ELF-1 (cell line): ENCODE results near the gene DDA1.

Experiments used
- DNase-seq: peaks from one replicate; pipeline ENCODE4 v3.0.0-alpha.2; 2016; ENCODE audit warnings: low read depth, low spot score

Gene DDA1

DNA sequence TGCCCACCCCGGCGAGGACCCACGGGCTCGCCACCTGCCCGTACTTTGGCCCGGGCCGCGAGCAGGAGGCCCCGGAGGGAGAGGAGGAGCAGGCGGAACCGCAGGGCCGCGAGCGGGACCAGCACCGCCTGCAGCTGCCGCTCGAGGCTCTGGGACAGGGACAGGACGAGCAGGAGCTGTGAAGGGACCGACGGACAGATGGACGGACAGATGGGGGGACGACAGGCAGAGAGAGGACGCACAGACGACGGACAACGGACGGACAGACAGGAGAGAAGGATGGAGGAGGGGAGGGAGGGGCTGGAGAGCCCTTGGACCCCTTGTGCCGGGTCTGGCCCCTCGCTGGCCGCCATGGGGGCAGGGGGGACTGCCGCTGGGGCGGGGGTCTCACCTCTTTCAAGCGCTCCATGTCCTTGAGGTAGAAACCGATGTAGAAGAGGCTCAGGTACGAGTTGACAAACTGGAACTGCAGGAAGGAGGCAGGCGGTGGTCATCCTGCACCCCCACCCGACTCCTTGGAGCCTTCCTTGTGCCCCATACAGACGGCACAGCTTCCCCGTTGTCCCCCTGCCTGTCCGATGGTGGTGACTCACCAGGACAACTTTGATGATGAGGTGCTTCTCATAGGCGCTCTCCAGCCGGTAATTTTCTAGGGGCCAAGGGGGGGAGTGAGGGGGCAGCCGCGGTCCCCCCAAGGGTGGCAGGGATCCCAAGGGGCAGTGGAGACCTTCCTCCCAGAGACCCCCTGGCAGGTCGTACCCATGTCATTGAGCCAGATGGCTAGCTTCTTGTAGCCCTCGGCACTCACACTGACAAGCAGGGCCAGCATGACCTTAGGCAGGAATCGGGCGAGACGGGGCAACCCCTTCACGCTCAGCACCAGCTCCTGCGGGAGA, 20.3 kb downstream of the DDA1 start:
- DNase-seq = no peak

DNA sequence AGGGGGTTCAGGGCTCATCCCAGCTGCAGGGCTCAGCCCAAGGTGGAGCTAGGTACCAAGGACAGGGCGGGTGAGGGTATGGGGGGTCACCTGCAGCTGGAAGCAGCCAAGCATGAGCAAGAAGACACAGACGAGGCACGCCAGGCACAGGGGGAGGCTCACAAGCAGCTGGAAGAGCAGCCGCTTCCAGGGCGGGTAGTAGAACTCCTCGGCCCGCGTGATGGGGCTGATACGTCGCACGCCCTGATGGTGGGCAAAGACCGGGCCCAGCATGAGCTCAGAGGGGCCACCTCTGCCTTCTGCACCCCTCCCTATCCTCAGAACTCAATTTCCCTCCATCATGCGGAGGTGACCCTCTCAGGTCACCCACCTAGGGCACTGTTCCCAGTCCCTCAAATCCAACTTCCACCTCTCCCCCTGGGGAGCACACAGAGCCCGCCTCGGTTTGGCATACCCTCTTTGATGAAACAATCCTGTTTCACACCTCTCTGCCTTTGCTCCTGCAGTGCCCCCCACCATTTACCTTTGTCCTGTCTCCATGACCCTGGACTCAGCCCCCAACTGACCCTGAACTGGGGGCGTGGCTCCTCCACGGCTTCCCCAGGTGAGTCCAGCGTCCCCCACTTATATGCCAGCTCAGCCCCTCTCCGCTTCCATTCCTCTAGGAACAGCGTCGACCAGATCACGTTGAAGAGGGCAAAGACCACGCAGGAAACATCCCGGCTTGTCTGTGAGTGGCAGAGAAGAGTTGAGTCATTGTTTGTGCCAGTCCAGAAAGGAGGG, 21.1 kb downstream of the DDA1 start:
- DNase-seq = no peak

DNA sequence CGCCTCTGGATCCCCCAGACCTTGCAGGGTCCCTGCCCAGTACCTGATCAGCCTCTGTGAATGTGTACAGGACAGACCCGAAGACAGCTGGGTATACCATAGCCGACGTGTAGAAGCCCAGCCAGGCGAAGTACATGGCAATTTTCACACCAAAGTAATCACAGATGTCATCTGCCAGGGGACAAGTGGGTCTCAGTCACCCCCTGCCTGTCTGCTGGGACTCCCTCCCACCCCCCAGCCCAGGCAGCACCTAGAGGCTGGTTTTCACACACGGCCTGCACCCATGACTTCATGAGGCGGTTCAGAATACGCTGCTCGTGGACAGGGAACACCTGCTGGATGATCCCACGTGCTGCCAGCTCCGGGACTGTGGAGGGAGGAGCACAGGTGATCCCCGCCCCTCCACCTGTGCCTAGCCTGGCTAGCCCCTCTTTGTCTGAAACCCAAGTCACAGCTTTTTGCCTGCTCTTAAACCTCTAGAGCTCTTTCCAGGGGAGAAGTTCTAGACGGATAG, 21.7 kb downstream of the DDA1 start:
- DNase-seq = no peak

DNA sequence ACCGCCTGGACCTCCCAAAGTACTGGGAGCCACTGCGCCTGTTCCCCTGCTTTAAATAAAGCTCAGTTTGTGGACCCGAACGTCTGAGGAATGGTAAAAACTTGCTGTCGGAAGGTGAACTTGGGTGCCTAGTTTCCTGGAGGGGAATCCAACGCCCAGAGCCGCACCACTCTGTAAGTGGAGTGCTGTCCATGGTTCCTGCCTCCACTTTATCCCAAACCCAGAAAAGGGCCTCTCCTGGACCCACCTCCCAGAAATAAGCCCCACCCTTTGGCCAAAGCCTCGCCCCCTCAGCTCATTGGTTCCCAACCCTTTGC, 23.0 kb downstream of the DDA1 start:
- DNase-seq = no peak

DNA sequence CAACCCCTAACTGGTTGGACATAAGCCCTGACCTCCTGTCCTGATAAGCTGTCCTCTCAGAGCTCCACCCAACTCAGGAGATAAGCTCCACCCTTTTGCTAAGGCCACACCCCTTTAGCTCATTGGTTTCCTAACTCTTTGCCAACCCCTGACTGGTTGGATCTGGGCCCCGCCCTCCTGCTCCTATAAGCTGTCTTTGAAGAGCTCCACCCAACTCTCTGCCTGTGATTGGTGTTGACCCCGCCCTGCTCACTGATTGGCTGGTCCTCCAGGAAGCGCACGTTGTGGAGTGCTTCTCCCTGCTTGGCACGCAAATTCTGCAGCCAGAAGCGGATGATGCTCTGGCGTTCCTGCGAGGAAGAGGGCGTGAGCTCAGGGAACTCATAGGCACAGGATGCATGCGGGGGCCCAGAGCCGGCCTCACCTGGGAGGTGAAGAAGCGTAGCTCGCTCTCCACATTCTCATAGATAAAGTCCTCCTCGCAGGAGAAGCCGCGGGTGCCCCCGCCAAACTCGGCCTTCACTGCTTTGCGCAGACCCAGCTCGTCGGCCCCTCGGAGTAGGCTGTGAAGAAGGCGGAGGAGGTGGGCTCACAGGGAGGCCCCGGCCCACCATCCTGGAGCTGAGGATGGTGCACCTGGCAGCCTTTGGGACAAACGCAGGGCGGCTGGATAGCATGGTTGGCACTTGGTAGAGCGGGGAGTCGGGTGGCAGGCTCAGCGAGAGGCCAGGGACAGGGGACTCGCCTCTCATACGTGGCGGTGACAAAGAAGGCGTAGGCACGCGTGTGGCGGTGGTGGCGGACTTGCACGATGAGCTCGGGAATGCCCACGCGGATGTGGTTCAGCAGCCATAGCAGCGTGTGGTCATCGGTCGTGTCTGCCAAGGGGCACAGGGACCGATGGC, 23.6 kb downstream of the DDA1 start:
- DNase-seq = peak; percentile 97

DNA sequence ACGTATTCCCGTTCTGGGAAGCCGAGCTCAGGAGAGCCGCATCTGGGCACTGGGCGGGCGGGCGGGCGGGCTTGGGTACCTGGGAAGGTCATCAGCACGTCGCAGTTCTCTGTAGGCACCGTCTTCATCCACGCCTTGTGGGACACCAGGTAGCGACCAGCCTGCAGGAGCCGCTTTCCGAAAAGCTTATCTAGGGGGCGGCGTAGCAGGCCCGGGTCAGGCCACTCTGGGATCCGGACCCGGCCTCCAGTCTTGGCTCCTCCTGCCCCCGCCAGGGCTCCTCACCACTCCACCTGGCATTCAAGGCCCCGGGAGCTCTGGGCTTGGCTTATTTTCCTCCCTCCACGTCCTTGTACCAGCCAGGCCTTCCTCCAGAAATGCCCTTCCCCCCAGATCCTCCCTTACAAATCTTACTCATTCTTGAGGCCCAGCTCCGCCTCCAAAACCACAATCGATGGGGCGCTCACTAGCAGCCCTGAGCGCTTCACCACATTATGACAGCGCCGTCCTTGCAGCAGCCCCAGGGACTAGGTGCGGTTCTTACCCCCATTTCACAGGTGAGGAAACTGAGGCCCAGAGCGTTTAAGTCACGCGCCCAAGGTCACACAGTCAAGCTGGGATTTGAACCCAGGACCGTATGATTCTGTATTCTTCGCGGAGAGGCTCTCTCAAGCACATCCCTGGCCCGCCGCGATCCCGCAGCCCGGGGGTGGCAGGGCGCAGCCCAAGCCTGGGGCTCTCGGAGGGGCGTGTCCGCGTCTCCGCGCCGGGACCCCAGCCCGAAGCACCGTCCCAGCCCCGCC, 24.4 kb downstream of the DDA1 start:
- DNase-seq = peak; percentile 52

DNA sequence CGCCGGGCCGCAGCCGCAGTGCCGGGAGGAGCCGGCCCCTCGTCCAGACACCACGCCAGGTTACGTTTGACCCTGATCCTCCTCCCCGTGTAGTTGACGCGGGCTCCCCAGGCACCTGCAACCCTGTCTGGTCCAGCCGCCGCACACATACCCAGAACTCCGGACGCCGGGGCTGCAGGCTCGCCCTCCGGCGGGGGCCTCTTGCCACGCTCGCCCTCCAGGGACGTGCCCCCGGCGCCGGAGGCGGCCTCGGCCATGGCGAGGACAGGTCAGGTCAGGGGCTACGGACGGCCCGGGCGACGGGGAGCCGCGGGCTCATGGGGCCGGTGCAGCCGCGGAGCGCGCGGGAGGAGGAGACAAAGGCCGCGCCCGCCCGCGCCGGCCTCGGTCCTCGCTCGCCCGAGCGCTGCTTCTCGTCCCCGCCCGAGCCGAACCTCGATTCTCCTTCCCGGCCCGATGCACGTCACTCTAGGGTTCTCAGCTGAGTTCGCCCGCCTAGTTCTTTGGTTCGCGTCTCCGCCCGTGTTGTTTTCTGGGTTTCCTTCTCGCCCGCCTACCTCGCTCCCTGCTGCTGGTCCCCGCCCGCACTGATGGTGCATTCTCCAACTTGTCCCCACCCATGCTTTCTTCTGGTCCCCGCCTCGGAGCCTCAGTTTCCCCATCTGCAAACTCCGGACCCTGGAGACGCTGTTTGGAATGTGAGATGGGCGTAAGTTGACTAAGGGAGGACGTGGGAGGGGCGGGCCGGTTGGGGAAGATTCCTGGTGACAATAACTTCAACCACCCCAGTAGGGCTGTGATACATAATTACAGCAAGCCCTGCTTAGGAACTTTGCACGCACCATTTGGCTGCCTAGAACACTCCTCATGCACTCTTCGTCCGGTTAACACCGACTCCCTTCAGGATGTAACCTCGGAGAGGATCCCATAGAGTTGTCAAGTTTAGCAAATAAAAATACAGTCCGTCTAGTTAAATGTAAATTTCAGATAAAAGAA, 25.3 kb downstream of the DDA1 start, which contains the start of gene ANO8:
Gene ANO8, minus strand, starts transcription at position 442 of the 996 bp plus-strand sequence. Its CDS starts 185 bp downstream, at position 257.
- peak; percentile 97 for DNase-seq

DNA sequence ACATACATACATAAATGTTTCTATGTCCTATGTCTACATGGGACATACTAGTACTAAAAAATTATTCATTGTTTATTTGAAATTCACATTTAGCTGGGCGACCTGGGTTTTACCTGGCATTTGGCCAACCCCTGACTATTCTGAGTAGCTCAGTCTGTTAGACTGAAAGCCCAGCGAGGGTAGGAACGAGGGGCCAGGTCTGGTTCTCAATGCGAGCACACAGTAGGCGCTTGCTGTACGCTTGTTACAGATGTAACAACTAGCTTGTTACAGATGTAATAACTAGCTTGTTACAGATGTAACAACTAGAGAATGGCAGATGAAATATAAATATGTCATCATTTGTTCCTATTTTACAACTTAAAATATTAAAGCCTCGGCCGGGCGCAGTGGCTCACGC, 26.2 kb downstream of the DDA1 start:
- no peak for DNase-seq

DNA sequence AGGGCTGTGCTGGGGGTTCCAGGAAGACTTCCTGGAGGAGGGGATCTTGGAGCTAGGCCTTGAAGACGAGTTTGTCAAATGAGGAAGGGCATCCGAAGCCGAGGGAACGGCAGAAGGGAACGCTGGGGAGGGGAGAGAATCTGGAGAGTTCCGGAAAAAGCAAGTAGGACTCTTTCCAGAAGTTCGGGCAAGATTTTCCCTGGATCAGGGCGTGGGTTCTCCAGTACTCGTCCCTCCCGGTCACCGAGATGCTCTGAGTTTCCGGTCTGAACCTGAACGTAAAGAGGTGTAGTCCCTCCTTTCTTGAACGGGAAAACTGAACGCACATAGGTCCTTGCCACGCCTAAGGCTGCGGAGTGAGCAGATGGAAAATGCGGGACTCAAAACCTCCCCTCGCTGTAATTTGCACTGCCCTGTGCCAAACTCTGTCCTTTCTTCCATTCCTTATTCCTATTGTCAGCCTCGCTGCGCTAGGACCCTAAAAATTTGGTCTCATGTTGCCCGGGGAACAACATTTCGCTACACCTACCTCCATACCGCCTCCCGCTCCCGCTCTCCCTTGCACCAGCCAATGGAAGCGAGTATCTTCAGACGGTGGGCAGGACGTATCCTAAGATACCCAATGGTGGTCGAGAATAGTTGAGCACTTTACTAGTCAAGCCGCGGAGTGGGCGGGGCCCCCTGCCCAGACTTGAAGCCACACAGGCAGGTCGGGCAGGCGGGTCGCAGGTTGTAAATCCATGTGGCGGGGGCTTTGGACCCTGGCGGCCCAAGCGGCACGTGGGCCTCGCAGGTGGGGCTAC, 27.7 kb downstream of the DDA1 start, which contains the start of gene GTPBP3:
Gene GTPBP3, plus strand, starts transcription at position 682 of the 803 bp plus-strand sequence. Its CDS starts 59 bp downstream, at position 741.
- DNase-seq = peak; percentile 99

DNA sequence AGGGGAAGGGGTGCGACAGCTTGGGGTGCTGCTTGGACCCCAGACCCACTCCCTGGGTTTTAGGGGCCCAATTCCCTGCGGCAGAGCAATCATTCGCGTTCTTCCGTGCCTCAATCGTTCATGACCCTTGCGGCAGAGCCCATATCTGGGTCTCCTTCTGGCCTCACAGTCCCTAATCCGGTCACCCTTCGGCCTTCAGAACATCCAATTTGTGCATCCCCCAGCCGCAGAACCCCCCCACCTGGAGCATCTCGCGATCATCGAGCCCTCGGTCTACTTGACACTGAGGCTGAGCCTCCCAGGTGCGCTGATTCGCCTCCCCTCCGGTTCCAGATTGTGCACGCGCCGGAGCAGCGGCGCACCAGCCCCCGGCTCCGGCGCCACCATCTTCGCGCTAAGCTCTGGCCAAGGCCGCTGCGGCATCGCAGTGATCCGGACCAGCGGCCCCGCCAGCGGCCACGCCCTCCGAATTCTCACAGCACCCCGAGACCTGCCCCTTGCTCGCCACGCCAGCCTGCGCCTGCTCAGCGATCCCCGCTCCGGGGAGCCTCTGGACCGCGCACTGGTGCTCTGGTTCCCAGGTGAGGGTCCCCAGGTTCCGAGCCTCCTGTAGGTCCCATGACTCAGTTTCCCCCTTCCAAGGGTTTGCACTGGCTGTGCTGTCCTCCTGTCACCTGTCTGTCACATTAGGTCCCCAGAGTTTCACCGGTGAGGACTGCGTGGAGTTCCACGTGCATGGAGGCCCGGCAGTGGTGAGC, 28.5 kb downstream of the DDA1 start:
- no peak for DNase-seq

DNA sequence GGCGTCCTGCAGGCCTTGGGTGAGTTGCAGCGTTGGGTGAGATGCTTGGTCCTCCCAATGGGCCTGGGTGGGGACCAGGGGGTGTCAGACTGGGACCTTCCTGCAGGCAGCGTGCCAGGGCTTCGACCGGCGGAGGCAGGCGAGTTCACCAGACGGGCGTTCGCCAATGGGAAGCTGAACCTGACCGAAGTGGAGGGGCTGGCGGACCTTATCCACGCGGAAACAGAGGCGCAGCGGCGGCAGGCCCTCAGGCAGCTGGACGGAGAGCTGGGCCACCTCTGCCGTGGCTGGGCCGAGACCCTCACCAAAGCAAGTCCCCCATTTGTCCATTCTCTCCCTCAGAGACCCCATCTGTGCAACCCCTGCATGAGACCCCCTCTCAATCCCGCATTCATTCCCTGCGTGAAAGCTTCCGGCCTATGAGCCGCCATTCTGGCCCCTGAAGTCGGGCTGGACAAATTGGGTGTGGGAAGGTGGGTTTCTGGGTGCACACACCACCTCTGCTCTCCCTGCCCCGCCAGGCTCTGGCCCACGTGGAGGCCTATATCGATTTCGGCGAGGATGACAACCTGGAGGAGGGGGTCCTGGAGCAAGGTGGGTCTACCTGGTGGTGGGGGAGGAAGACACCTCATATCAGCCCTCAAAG, 29.2 kb downstream of the DDA1 start:
- DNase-seq = no peak

DNA sequence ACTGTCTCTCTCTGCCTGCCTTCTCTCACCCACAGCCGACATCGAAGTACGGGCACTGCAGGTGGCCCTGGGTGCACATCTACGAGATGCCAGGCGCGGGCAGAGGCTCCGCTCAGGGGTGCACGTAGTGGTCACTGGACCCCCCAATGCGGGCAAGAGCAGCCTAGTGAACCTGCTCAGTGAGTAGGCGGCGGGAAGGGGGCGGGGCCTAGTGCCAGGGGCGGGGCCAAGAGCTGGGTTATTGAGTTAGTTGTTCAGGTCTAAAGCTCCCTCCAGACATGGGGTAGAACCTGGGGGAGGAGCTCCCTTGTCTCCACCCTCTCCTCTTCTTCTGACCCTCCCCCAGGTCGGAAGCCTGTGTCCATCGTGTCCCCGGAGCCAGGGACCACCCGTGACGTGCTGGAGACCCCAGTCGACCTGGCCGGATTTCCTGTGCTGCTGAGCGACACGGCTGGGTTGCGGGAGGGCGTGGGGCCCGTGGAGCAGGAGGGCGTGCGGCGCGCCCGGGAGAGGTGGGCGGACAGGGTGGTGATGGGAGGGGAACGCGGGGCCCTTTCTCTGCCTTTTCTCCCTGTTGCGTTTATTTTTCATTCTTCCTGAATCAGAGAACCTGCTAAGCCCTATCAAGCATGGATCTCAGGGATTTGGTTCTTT, 29.9 kb downstream of the DDA1 start:
- peak; percentile 69 for DNase-seq

DNA sequence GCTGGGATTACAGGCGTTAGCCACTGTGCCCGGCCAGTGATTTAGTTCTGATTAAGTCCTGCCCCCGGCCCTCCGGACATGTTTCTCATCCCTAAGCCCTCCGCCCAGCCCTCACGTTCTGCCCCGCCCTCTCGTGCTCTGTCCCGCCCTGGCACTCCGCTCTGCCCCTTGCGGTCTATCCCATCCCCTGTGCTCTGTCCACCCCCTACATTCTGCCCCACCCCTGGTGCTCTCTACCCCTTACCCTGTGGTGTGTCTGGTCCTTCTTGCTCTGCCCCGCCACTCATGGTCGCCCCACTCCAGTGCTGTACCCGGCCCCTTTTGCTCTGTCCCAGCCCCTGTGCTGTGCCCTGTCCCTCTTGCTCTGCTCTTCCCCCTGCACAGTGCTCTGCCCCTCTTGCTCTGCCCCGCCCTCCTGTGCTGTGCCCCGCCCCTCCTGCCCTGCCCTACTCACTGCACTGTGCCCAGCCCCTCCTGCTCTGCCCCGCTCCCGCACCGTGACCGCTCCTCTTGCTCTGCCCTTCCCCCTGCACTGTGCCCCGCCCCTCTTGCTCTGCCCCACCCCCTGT, 31.0 kb downstream of the DDA1 start:
- DNase-seq = peak; percentile 88

DNA sequence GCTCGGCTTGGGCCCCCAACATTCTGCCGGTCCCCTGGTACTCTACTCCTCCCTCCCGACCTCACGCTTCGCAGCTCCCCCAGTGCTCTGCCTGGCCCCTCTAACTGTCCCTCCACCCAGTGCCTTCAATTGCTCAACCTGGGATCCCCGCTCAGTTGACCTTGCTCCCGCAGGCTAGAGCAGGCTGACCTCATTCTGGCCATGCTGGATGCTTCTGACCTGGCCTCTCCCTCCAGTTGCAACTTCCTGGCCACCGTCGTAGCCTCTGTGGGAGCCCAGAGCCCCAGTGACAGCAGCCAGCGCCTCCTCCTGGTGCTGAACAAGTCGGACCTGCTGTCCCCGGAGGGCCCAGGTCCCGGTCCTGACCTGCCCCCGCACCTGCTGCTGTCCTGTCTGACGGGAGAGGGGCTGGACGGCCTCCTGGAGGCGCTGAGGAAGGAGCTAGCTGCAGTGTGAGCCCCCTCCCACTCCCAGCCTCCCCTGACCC, 31.6 kb downstream of the DDA1 start:
- peak; percentile 44 for DNase-seq

DNA sequence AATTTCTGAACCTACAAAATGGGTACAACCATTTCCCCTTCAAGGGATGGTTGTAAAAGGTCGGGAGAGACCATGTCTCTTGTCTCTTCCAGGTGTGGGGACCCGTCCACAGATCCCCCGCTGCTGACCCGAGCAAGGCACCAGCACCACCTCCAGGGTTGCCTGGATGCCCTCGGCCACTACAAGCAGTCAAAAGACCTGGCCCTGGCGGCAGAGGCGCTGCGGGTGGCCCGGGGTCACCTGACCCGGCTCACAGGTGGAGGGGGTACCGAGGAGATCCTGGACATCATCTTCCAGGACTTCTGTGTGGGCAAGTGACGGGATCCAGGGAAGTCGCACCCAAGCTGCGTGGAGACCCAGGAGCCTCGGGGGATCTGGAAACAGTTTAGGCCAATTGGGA, 32.0 kb downstream of the DDA1 start:
- no peak for DNase-seq

DNA sequence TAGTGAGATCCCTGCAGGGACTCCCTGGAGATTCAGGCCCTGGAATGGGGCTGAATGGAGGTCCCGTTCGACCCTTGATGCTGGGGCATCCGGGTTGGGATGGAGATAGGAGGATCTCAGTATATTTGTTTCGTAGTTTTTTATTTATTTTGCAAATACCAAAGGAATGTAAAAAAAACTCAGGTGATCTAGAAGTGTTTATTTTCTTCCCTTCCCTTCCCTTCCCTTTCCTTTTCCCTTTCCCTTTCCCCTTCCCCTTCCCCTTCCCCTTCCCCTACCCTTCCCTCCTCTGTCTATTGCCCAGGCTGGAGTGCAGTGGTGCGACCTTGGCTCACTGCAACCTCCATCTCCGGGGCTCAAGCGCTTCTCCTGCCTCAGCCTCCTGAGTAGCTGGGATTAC, 32.5 kb downstream of the DDA1 start:
- no peak for DNase-seq
